Measurements from ENCODE around the gene GABRP.
"Not testable (repeated sequence)": the region's sequence is repeated elsewhere in the genome, so short reads cannot be mapped to it uniquely, and the experiment has no call there.

GABRP gene

DNA sequence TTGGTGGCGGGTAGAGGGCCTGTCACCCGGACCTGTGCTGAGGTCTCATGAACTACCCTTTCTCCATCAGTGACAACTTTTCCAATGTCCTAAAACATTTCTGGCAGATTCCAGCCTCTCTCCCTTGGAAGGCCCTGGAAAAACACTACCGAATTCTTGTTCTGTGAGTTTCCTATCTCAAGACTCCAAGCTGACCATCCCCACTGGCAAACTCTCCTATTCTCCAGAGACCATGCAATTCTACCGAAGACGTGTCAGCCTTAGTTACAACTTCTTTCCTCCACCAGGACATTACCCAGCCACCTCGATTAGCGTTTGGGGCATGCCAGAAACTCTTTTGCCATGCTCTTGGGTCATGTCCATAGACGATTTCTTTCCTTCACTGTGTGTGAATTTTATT, 26.8 kb upstream of the GABRP start:
- no peak for DNase-seq

DNA sequence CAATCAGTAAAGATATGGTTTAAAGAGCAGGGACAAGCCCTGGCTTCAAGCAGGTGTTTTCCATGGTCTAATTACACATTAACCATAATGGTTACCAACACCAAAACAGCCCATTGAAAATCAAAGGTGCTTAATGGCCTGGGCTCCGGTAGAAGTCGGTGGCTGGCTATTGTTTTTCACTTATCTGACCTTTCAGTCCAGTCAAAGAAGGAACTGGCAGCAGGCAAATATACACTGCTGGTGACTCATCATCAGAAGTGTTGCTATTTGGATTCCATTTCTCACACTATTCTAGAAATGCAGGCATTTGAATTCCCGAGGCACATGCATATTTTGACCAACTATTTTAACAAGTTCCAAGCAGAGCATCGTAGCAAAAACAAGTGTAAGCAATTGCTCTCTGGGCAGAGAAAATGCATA, 26.3 kb upstream of the GABRP start:
- no peak for DNase-seq

DNA sequence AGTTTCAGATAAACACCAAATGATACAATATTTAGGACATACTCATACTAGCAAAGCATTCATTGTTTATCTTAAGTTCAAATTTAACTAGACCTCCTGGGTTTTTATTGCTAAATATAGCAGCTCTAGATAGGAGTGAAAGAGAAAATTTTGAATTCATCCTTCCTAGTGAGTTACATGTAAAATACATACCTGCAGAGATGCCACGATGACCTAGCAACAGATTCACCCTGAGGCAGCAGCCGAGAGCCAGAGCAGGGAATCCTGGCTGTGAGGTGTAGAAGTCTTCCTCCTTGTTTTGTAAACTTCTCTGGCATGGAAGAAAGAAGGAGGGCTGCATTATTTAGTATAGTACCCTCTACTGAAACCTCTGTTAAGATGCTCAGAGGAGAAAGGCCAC, 25.9 kb upstream of the GABRP start:
- DNase-seq: no peak

DNA sequence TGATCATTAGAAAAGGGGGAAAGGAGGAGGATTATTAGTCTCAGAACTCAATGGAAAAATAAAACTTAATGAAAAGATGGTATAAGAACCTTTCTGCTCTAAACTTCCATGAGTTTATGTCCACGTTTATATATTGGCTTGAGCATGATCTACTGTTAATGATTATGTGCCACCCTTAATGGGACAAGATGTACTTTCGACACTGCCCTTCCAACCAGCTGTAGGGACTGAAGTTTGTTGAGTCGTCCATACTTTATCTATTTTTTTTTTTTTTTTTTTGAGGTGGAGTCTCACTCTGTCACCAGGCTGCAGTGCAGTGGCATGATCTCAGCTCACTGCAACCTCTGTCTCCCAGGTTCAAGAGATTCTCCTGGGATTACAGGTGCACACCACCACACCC, 25.0 kb upstream of the GABRP start:
- DNase-seq: no peak

DNA sequence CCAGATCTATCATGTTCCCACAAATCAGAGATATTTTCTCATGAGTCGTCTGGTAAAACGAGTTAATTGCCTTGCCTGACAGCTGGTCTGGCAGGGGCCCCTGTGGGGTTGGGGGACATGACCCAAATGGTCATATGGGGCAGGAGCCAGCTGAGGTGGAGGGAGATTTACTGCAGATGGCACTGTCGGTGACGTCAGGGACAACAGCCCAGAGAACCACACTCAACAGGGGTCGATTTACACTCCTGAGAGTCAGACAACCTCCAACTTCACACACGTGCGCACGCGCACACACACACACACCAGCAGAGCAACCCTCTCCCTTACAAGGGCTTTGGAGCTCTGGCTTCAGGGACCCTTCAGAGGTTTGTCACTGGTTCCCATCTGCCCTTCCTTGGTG, 23.4 kb upstream of the GABRP start:
- no peak for DNase-seq

DNA sequence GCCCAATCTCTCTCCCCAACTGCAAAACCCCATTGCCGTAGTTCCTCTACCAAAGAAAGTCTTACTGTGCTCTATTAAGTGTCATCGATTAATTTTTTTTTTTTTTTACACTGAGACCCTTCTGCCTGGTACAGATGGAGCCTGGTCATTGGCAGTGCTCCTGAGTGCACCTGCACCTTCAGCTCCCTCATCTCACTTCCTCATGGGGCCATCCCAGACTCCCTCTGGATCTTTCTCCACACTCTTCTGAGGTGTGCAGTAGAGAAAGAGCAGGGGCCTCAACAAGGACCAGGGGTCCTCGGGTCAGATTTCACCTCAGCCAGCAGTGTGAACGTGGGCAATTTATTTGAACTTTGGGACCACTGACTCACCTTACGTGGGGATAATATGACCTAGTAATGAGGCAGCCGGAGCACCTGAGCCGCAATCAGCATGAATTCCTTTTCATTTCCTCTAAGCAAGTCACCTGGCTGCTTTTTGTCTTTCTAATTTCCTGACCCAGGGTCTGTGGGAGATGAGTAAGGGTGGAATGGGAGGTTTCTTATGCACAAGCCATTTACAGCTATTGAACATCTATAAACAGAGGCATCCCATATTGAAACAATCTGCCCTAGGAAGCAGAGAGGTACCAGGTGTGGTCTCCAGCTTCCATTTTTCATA, 22.3 kb upstream of the GABRP start:
- no peak for DNase-seq

DNA sequence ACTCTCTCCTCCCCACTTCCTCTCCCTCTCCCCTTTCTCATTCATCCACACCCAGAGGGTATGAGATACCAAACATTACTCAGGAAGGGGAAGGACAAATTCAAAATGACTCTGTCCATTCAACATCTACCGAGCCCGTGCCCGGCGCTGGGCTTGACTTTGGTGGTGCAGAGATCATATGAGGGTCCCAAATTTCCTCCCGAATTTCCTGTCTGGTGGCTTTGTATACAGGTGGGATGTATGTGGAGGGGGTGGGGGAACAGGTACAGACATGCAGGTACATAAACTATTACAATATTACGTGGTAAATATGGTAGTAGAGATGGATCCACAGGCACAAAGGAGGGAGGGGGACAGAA, 21.8 kb upstream of the GABRP start:
- DNase-seq: no peak

DNA sequence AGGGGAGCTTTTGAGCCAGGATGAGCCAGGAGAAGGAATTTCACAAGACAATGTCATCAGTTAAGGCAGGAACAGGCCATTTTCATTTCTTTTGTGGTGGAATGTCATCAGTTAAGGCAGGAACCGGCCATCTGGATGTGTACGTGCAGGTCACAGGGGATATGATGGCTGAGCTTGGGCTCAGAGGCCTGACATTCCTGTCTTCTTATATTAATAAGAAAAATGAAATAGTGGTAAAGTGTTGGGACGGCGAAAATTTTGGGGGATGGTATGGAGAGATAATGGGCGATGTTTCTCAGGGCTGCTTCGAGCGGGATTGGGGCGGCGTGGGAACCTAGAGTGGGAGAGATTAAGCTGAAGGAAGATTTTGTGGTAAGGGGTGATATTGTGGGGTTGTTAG, 21.2 kb upstream of the GABRP start:
- DNase-seq: not testable (repeated sequence)

DNA sequence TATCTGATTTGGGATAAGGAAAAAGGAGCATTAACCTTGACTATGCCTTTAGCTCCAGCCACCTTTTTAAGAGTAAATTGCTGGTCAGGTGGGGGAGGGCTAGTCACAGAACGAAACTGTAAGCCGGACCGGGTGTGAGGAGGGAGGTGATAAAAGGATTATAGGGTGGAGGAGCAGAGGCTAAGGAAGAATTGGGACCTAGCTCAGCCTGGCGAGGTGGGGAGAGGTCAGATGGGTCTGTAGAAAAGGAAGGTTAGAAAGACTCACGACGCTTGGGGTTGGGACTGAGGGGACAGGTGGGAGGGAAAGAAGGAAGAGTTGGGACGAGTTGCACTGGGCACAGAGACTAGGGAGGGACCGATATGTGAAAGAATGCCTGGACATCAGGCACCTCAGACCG, 17.7 kb upstream of the GABRP start:
- not testable (repeated sequence) for DNase-seq

DNA sequence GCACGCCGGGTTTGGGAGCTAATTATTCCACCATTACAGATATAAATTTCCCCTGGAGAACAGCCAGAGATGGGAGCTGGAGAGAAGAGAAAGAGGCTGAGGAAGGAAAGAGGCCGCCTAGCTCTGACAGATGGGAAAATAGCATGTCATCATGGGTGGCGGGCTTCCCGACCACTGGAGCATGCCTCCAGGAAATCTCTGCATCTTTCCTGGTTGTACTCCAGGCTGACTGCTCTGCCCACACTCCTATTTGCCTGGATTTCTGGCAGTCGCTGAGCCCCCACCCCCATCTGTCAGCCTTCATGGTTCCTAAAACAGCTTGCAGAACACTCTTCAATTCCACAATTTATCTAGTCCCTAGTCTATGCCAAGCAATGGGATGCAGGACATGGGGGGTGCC, 14.3 kb upstream of the GABRP start:
- no peak for DNase-seq

DNA sequence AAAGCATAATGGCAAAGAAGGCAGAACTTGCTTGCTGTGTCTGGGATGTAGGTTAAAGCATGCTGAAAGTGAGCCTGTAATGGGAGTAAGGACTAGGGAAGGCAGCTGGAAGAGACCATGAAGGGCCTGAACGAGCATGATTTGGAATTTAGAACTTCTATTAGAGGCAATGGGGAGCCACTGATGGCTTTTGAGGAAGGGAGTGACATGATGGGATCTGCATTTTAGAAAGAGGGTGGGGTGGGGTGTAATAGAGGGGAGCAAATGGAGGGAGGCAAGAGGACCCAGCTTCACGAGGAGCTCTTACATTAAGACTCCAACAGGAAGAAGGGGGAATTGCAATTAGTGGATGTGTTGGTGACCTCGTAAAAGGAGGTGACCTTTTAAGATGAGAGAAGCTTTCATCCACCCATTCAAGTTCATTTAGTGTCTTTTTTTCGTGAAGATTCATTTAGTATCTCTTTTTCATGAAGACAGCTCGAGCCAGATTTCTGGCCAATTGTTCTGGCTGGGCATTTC, 13.6 kb upstream of the GABRP start:
- no peak for DNase-seq

DNA sequence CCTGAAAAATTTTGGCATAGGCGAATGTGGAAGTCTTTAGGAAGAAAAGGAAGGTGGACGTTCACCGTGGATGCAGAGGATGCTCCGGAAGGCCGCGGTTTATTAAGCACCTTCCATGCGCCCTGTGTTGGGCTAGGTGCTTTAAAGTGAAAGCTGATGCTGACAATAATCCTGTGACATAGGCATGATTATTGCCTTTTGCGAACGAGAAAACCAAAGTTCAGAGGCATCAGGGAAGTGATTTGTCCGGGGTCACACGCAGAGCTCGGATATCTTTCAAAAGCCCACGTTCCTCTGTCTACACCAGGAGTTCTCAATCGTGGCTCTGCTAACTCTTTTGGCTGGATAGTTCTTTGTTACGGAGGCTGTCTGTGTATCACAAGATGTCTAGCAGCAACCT, 12.0 kb upstream of the GABRP start:
- DNase-seq: no peak

DNA sequence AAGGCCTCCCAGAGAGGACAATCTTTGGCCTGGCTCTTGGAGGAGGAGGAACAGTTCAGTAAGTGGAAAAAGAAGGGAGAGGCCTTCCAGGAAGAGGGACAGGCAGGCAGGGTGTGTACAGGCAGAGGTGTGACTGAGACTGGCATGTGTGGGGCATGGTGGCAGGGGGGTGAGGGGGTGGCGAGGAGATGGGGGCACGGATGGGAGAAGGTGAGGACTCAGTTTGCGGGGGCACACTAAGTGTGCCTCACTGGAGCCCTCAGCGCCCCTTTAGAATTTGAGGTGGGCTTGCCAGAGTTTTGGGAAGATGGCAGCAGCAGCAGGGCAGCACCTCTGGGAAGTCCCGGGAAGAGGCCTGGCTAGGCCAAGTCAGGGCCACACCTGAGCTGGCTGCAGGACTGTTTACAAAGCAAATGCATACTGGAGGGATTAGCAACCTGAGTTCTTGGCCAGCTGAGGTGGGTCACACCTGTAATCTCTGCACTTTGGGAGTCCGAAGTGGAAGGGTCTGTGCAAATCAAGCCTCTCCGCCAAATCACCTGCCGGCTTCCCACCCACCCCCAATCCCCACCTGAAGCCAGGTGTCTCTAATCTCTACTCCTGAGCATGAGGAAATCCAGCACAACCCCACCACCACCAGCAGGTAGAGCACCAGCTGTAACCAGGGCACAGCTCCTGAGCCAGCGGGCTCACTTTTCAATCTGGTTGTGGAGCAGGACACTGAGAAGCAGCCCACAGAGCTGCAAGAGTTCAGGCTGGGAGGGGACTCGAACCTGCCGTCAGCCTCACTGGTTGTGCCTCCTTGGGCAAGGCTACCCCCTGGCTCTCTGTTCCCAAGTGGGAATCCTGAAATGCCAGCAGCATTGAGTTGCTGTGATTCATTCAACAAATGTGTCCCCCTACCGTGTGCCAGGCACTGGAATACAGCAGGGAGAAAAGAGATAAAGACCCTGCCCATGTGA, 10.2 kb upstream of the GABRP start:
- DNase-seq: no peak

DNA sequence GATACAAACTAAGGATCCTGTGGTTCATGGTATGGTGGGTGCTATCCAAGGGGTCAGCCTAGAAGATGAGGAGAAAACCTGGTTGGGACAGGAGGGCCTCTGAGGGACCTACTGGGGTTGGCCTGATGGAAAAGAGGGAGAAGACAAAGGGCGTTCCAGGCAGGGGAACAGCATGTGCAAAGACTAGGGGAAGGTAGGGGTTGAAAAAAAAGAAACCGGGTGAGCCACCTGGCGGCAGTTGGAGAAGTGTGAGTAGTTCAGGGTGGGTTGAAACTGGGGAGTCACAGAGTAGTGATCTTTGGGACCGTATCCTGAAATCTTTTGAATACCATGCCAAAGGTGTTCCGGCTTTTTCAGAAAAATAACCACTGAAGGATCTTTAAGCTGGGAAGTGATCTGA, 8.7 kb upstream of the GABRP start:
- DNase-seq: no peak

DNA sequence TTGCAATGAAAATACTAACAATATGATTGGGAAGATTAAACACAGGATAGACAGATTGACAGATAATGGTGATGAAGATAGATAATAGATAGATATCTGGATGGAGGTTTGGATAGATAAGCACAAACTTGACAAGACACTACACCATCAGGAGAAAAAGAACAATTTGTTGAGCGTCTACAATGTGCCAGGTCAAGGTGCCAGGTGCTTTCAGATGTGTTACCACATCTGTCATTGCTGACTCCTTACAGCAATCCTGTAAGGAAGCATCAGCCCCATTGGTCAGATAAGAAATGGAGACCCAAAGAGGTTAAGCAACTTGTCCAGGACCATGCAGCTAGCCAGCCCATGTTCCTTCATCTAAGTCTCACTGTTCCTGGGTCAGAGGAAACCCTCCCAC, 1.6 kb upstream of the GABRP start:
- DNase-seq: no peak

DNA sequence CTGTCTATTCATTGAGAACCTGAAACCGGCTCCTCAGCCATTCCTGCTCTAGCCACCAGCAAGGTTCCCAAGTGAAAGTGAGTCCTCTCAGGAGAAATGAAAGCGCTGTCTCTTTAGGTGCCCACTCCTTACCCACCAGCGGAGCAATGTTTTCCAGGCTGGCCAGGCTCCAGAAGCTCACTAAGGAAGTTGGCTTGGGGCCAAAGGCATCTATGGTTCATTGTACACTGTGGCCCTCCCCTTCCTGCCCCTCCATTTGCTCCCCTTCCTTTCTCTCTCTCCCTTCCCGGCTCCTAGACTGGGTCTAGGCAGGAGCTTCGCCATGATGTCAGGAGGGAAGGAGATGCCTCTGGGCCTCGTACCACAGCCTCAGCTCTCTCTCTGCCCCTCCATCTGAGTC, 1.1 kb upstream of the GABRP start:
- DNase-seq: no peak

DNA sequence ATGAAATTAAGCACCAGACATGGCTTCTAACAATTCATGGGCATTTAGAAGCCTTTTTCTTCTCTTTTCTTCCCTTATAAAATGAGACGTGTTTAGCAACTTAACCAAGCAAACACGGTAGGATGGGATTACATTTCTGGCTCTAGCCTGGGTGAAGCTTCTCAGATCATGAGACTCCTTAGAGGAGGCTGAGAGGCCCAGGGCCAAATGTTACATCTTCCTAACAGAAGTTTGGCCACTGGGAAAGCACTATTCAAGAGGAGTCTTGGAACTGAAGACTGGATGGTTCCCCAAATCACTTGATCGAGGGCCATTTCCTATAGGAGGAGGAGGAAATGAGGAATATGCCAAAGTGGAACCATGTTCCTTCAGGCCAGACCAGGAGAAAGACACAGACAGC, 1.9 kb downstream of the GABRP start:
- DNase-seq: no peak

DNA sequence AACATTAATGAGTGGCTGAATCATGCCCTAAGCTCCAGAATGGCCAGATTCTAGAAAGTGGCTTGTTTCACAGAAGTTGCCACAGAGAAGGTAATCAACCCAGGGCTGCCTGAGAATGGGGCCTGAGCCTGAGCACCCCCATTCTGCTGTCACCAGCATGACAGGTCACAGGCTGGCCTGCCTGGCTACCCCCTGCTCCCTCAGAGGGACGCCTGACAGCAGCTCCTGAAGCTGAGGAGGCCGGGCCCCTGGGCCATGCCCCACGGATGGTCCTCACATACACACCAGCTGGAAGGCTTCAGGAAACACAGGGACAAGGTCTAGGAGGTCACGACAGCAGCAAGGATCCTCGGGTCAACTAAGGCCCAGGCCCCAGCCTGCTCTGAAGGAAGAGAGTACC, 3.7 kb downstream of the GABRP start:
- no peak for DNase-seq

DNA sequence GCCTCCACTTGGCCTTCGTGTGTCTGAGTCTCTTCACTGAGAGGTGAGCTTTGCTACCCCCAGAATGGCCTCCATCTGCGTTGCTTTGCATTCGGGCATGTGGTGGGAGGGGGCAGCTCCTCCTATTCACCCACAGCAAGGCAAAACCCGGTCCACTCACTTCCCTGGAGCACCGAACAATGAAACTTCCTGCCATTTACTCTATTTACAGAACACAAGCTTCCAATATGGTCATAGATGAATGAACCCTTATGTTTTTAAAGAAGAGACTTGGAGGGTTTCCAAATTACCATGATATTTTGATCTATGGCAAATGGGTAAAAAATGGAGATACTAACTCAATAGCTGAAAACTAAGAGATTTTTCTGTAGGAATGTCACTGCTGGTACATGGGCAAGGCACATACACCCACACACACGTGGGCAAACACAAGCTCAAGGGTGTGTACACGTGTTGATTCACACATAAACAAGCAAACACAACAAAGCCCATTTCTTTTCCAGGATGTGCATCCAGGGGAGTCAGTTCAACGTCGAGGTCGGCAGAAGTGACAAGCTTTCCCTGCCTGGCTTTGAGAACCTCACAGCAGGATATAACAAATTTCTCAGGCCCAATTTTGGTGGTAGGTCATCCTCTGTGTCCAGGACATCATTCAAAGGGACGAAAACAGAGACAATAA, 5.2 kb downstream of the GABRP start:
- DNase-seq: no peak

DNA sequence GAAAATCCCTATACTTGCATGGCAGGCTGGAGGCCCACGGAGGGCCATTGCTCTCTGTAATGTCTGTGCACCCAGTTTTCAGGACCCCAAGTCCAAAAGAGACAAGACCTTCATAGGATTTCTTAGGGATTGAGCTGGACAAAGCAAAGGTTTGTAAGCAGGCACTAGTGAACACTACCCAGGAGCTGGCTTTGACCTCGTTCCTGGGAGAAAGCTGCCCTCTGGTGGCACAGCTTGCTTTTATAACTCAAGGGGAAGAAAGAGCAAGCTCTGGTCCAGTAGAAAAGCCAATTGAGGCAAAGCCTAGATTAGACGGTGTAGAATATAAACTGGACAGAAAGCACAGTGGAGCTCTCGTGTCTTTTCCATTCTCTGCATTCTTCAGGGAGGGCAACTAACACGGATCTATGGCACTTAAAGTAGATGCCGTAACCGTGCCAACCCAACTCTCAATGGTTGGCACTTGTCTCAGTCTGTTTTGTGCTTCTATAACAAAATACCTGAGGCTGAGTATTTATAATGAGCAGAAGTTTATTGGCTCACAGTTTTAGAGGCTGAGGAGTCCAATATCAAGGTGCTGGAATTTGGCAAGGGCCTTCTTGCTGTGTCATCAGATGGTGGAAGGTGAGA, 7.9 kb downstream of the GABRP start:
- DNase-seq: no peak

DNA sequence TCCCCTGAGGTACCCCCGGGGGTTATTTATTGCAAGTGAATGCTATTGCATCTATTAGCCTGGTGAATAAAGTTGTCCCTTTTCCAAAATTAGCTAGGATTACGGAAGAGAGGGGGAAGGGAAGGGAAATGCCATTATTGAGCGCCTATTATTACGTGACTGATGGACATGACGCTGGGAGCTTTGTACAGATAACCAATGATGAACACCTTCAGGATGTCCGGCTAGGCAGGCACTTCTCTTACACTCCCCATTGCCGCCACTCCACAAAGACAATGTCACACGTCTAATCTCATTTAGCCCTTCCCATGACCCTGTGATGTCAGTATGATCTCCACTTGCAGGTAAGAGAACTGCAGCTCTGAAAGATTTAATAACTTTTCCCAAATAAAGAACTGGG, 9.4 kb downstream of the GABRP start:
- DNase-seq: no peak

DNA sequence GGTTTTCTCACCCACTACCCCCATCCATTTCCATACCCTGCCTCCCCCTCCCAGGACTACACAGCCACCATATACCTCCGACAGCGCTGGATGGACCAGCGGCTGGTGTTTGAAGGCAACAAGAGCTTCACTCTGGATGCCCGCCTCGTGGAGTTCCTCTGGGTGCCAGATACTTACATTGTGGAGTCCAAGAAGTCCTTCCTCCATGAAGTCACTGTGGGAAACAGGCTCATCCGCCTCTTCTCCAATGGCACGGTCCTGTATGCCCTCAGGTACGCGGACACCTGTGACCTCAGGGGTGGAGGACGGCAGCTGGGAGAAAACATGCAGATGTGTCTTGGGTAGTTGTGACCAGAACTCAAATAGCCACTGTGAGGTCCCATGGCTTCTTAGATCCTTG, 11.6 kb downstream of the GABRP start:
- no peak for DNase-seq

DNA sequence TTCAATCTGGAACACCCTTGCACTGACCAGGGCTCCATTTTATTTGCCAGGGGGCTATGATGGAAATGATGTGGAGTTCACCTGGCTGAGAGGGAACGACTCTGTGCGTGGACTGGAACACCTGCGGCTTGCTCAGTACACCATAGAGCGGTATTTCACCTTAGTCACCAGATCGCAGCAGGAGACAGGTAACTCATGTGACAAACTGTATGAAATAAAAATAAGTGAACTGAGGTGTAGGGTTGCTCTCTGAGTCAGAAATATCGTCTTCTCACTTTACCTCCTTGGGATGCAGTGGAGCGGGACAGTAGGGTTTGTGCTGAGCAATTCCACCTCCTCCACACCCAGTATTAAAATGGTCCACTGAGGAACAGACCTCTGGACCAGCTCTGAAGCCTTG, 22.1 kb downstream of the GABRP start:
- no peak for DNase-seq

Data from activated CD4-positive, alpha-beta T cell treated with anti-CD3 and anti-CD28 coated beads, Interleukin-2, amount 50 U/mL, for 4 hours (primary cell).